ENCODE results near the gene WFS1.

WFS1 gene

DNA sequence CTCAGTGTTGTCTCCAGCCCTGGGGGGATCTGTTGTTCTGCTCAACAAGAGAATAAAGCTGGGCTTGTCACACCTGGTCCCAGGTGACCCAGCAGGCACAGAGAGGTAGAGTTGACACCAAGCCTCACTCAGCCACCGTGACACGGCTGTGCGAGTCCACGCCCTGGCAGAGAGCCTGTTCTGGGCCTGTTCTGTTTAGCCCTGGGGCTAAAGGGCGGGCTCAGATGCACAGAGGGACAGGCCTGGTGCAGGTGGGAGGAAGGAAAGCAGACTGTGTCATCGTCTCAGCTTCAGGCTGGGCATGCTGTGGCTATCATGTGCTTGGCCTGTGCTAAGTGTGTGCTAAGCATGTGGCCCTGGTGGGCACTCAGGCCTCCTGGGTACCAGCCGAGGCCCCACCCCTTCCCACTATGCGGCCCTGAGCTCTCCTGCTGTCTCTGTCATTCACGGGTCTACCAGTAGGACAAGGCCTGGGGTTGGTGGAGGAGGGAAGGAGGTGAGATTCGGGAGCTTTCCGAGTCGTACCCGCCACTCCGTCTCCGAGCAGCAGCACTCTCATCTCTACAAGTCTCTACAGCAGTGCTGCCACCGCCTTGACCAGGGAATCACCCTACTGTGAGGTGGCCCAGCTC, 10.8 kb downstream of the WFS1 start:
- DNase-seq (ENCODE audit: low read depth in 2 of 2): no peak

DNA sequence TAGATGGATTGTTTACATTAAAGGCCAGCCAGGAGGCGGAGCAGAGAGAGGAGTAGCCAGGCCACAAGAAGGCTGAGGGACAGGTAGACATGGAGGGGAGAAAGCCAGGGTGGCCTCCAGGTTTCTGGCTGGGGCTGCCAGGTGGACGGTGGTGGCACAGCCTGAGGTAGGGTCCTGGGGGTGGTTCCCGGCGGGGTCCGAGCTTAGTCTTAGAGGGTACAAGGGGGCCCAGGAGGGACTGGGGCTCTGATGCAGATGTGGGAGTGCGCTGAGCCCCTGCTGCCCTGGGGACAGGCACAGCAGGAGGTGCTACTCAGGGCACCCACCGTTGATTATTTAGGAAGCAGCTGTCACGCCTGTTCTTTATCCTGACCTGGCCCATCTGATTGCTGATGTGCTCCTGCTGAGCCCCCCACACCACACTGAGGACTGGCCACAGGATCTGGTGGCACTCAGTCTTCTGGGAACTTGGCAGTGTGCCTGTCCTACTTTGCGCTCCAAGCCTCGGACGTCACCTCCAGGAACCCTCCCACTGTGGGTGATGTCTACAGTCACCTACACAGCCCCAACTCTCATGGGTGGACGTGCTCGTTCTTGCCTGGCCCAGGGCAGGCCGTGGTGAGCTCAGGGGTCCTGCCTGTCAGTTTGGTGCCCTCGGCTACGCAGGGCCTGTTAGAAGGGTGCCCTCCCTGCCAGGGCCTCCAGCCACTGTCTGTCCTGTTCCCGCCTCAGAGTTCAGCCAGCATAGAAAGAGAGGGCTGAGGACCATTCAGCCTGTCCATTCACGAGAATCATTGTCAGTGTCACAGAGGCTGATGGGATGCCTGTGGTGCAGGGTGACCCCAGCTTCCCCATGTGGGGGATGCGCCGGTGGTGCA, 12.0 kb downstream of the WFS1 start:
- no peak for DNase-seq (ENCODE audit: low read depth in 2 of 2)

DNA sequence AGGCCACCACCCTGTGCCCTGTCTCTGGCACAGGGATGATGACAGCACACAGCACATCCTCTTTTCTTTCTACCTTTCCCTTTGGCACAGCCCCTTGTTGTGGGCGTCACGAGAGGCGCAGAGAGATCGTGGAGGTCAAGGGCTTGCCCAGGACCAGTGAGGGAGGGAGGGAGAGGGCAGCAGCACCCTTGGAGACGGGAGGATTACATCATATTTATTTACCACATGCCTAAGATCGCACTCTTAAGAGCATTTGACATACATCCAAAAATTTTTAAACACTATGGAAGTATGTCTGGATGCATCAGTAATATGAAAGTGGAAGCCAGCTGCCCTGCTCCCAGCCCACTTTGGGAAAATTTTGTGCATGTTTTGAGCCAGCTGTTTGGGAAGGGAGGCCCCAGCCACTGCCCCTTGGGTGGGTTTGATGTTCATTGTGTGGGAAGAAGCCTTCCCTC, 12.7 kb downstream of the WFS1 start:
- no peak for DNase-seq (ENCODE audit: low read depth in 2 of 2)

DNA sequence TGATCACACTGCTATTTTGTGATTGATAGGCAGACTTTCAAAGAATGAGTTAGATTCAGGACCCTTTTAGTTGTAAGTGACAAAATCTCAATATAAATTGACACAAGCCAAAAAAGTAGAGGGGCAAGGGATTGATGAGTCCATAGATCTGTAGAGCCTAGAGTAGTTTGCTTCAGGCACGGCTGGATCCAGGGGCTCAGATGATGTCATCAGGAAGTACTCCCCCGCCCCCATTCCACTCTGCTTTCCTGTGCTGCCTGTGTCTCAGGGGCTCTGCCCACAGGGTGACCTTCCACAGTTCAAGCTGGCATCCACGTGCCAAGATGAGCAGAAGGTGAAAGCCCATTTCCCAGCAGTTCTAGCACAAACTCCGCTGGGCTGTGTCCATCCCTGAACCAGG, 13.6 kb downstream of the WFS1 start:
- DNase-seq (ENCODE audit: low read depth in 2 of 2): no peak

DNA sequence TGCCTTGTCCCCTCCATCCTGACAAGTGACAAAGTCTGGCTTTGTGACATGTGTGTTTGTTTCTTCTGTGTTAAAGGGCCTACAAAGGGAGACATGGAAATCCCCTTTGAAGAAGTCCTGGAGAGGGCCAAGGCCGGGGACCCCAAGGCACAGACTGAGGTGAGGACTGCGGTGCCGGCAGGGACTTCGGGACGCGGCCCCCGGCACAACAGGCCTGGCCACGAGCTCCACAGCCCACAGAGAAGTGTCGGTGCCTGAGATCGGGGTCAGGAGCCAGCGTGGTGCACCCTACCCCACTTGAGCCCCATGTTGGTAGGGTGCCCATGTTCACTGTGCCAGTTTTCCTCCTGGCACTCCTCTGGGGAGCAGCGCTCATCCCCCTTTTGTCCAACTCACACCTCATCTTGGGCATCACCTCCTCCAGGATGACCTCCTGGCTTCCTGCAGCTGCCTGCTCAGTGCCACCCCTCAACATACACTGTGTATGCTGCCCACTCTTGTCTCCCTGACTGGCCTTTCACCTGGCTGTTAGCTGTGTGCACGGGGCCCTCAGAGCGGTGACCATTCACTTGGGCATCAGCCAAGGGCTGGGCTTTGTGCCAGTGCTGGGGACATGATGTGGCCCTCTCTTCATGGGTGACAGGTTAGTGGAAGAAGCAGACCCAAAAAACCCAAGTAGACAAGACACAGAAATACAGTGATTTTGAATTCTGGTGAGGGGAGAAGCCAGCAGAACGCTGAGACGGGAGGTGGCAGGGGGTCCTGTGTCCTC, 17.6 kb downstream of the WFS1 start:
- no peak for DNase-seq (ENCODE audit: low read depth in 2 of 2)

DNA sequence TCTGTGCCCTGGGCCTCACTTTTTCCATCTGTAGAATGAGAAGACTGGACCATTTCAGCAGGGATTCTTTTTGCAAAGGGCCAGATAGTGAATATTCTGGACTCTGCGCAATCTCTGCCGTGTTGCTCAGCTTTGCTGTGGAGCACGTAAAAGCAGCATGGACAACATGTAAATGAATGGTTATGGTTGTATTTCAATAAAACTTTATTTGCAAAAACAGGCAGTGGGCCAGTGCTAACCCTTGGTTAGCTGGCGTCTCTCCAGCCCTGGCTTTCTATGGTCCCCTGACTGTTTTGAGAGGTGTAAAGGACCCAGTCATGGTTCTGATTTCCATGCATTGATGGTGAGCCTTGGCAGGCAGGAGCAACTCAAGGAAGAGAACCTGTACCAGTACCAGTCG, 18.7 kb downstream of the WFS1 start:
- DNase-seq (ENCODE audit: low read depth in 2 of 2): no peak

DNA sequence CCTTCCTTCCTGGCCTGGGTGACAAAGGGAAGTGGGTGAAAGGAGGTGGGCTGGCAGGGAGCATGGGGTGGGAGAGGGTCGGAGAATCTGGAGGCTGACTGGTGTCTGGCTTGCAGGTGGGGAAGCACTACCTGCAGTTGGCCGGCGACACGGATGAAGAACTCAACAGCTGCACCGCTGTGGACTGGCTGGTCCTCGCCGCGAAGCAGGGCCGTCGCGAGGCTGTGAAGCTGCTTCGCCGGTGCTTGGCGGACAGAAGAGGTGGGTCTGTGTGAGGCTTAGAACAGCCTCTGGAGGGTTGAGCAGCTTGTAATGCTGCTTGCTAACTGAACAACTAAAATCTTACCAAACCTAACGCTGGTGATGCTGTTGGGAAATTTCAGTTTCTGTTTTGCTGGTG, 19.2 kb downstream of the WFS1 start:
- no peak for DNase-seq (ENCODE audit: low read depth in 2 of 2)

DNA sequence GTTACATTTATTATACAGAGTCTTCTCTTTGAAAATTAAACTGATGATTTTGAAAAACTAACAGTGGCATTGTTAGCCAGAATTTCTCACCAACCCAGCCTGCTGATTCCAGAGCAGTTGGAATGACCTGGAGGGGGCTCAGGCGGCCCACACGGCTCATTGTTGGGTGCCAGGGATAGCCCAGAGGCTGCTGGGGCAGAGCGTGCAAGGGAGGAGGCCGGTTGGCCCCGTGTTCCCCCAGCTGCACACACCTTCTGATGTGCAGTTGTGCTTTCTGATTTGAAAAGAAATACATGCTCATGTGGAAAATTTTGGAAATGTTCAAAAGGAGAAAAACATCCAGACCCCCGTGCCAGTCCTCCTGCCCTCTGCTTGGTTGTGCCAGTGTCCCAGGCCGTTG, 20.6 kb downstream of the WFS1 start:
- DNase-seq (ENCODE audit: low read depth in 2 of 2): no peak

DNA sequence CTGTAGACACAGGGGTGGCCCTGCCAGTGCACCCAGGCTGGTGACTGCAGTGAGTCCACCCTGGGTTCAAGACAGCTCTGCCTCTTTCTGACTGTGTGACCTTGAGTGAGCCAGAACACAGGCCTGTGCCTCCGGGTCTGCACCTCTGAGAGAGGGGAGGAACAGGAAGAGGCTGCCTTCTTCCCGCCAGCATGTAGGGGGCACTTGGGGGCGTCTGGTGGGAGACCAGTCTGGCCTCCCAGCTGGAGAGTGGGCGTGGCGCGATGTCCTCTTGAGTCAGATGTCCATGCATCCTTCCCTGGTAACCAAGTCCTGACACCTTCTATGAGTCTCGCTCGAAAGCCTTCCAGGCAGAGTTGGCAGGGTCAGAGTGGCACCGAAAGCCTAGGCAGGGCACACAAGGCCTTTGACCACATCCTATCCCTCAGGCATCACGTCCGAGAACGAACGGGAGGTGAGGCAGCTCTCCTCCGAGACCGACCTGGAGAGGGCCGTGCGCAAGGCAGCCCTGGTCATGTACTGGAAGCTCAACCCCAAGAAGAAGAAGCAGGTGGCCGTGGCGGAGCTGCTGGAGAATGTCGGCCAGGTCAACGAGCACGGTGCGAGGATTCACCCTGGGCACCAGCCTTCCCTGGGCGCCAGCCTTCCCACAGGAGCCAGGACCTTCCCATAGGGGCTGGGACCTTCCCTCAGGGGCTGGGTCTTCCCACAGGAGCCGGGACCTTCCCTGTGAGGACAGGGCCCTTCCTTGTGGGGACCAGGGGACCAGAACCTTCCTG, 21.3 kb downstream of the WFS1 start:
- DNase-seq (ENCODE audit: low read depth in 2 of 2): no peak

DNA sequence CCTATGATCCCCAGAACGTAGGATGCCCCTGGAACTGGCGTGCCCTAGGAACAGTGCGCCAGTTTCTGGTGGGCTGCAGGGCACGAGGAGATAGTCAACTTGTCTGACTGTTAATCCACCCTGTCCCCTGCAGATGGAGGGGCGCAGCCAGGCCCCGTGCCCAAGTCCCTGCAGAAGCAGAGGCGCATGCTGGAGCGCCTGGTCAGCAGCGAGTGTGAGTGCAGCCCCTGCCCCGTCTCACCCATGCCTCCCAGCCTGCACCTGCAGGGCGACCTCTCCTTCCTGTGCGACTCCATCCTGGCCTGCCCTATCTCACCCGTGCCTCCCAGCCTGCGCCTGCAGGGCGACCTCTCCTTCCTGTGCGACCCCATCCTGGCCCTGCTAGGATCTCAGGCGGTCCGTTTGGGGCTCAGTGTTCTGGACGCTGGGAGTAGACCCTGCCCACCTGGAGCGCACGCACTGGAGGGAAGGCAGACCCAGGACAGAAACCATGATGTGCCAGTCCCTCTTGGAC, 22.2 kb downstream of the WFS1 start:
- no peak for DNase-seq (ENCODE audit: low read depth in 2 of 2)

DNA sequence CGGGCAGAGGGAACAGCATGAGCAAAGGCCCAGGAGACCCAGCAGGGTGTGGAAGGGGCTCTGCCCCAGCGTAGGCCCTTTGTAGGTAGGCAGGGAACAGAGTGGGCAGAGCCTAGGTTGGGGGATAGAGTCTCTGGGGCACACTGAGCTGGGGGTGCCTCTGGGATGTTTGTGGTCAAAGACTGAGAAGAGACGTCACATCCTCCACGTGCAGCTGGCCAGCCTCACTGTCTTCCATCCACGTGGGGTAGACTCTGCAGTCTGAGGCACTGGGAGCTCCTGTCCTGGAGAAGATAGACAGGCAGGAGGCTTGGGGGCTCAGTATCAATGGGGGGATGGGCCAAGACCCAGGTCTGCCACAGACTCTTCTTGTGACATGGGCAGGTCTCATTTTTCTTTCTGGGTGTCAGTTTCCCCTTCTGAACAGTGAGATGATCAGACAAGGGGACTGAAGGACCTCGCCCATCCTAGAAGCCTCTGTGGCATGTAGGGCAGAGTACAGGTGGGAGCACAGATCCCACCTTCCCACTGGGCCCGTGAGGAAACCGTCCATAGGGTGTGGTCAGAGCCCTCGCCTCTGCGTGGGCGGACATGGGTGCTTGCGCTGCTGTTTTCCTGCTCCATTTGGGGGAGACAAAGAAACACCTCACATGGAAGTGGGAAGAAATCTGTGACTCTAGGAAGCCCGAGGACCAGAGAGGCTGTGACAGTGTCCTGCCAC, 22.9 kb downstream of the WFS1 start:
- no peak for DNase-seq (ENCODE audit: low read depth in 2 of 2)

DNA sequence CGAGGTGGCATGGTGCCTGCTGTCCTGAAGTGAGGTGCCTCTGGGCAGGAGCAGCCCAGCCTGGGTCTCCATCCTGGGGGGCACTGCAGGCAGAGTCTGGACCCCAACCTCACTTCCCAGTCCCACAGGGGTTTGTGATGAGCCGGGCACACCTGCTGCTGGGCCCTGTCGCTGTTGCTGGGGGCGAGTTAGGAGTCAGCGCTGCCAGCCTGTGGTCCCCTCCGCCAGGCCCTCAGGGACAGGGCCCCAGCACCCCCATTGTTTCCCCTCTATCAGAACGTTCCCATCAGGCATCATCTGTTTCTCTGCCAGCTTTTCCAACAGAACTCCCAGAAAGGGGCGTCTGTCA, 23.4 kb downstream of the WFS1 start:
- DNase-seq (ENCODE audit: low read depth in 2 of 2): no peak

DNA sequence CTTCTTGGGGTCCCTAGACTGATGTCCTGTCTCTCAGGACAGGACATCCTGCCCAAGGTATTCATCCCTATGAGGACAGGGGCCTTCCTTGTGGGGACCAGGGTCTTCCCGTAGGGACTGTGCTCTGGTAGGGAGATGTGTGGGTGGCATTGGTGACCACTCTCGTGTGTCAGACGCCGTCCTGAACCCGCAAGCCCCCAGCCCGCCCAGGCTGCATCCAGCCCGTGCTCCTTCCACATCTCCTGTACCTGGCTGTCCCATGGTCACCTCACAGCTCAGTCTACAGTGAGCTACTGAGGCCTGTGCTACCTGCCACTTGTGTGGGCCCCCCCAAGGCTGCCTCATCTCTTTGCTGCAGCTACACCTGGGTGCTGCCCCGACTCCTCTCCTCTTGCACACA, 24.0 kb downstream of the WFS1 start:
- DNase-seq (ENCODE audit: low read depth in 2 of 2): no peak

DNA sequence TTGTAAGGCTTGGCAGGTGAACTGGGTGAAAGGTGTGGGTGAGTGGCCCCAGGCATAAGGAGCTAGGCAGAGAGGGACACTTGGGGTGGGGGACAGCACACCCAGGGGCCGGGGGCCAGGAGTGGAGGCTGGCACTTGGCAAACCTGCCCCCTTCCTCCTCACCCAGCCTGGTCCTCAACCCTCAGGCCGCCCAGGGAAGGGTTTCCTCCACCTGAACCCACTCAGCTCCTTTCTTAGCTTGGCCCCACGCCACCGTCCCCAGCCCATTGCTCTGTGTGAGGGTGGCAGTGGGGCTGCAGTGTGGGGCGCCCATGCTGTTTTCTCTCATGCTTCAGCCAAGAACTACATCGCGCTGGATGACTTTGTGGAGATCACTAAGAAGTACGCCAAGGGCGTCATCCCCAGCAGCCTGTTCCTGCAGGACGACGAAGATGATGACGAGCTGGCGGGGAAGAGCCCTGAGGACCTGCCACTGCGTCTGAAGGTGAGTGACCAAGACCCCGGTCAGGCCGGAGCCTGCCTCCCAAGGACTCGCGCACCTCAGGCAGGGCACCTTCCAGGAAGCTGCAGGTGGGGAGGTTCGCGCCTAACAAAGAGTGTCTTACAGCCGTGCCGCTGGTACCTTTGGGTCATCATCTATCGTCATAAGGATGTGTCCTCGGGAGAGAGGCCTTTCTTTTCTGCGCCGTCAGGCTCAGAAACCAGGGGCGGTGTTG, 25.2 kb downstream of the WFS1 start:
- no peak for DNase-seq (ENCODE audit: low read depth in 2 of 2)

DNA sequence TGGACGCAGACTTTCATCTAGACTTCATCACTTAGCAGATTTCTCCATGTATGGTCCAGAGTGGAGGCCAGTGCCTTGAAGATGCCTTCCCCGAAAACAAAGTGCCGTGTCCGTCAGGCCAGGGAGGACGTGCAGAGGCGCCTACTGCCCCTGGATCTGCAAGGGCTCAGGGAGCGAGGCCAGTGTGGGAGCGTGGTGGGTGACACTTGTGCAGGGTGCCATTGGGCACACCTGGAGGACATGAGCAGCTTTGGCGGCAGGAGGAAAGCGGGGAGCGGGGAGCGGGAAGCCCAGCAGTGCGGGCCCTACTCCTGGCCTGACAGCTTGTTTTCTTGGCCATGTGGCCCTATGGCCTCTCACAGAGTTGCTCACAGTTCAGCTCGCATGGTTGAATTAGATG, 25.8 kb downstream of the WFS1 start:
- DNase-seq (ENCODE audit: low read depth in 2 of 2): no peak

DNA sequence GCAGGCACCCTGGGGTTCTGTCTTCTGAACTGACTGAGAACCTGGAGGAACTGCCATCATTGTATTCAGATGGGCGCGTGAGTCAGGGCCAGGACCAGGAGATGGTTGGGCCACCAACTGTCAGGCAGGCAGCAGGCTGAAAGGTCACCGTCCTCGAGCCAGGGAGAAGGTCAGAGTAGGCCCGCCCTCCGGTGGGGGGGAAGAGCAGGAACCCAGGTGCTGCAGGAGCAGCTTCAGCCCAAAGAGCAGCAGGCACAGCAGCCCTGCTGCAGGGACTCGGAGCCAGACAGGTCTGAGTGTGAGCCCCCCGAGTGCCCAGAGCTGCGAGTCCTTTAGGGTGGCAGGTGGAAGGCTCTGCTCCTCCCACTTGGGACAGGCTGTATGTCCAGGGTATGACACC, 26.4 kb downstream of the WFS1 start:
- no peak for DNase-seq (ENCODE audit: low read depth in 2 of 2)

DNA sequence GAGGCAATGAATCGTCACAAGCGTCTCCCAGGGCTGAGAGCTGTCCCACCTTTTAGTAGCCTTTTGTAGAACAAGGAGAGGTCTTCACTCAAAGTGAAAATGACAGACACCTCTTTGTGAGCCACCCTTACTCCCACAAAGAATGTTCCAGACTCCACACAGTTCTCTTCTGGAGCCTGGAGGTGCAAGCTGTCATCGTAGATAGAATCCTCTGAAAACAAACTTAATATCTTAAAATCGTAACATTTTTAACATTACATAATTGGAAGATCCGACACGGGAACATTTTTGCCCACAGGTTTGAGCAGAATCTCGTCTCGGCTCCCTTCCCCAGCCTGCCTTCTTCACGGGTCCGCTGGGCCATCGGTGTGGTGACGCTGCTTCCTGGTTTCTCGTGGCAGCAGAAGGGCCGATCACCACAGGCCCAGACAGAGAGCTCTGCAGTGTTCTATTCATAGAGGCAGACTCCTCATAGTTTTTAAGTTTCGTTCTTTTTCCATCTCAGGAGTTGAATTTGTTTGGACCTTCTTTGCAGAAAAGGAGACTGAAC, 27.7 kb downstream of the WFS1 start:
- DNase-seq (ENCODE audit: low read depth in 2 of 2): no peak

DNA sequence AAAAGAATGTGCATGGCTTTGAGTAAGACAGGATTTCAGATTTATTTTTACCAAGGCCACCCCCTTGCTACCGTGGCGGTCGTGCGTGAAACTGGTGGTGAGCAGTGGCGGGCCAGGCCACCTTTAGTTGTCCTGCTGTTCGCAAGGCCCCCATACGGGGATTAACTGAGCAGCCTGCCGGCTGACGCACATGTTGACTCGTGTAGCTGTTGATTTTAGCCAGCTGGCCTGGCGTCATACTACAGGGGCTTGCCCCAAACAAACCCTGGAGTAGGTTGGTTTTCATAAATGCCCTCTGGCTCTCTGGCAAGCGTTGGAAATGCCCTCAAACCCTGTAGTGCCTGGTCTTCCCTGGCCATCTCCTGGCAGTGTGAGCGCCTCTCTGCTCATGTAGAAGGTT, 28.4 kb downstream of the WFS1 start:
- DNase-seq (ENCODE audit: low read depth in 2 of 2): no peak

DNA sequence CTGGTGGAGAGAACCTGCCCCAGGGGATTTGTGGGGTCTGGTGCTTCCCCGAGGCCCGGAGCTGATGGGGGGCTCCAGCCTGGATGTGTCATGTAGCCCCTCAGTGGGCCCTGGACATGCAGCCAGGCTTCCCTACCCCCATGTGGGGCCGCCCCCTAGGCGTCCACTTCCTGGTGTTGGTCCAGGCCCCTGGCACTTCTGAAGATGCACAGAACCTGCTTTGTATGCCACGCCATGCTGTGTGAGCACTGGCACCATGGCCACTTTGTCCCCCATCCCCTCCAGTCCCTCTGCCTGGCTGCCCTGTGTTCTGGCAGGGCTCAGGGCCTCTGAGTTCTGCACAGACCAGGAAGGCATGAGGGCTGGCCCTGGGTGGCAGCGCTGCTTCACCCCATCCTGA, 29.2 kb downstream of the WFS1 start:
- no peak for DNase-seq (ENCODE audit: low read depth in 2 of 2)

DNA sequence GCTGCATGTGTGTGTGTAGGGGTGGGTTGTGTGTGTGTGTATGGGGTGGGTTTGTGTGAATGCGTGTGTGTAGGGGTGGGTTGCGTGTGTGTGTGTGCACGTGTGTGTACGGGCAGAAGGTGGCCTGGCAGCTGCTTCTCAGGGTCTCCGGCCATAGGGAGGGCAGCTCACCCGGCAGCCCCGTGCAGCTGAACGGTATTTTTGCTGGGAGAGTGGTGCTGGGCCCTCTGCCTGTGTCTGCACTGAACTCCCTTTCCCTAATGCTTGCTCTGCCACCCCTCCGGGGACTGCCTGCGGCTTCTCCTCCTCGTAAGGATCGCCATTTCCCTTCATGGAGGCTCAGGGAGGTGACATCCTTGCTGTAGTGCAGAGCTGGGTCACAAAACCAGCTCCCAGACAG, 30.2 kb downstream of the WFS1 start:
- no peak for DNase-seq (ENCODE audit: low read depth in 2 of 2)
